SK-N-SH (cell line): ENCODE data around the gene CD300A. TPM values are rescaled to one million over a fixed set of nuclear protein-coding genes. Genes with fewer than 3 reads are reported as not detected.

Experiments
- CTCF ChIA-PET: fragments of 300-600, 350-600 bp; formaldehyde crosslinking; extraction: SDS; loops from one replicate; lab custom pipeline; 2021; lab: Yijun Ruan, JAX
- POLR2A ChIA-PET: fragments of 350-600 bp; sonication (Branson Sonifier 250); formaldehyde crosslinking; extraction: SDS; loops from one replicate; lab custom pipeline; 2020; ENCODE audit warnings: antibody characterized with exemption, inconsistent platforms; lab: Yijun Ruan, JAX
- DNase-seq: peaks from one replicate; pipeline ENCODE4 v3.0.0; 2012
- H2AFZ ChIP-seq: fragments of 200-600 bp; sonication (generic); 2 replicates; pipeline ENCODE4 v1.8.1; 2016; ENCODE audit warnings: antibody characterized with exemption, mild to moderate bottlenecking, low read depth
- H3F3A ChIP-seq: fragments of 200-600 bp; sonication (generic); replicated peaks from 2 replicates; pipeline ENCODE3; 2016; ENCODE audit warnings: antibody characterized with exemption, mild to moderate bottlenecking; ENCODE audit not compliant: insufficient read depth
- H3K27ac ChIP-seq, 2 experiments: fragments of 200-500 bp in 1 of 2; fragments of 200-600 bp in 1 of 2; sonication (Bioruptor generic) in 1 of 2; sonication (generic), shearing (Covaris generic) in 1 of 2; 2 replicates each; pipeline versions ENCODE4 v1.5.1 to v1.6.1; 2014 to 2016; ENCODE audit warnings: low read depth in 2 of 2, inconsistent platforms in 1 of 2, low read length in 1 of 2, mild to moderate bottlenecking in 1 of 2, mixed read lengths in 1 of 2
- H3K27me3 ChIP-seq: fragments of 200-600 bp; sonication (generic), shearing (Covaris generic); 2 replicates; pipeline ENCODE4 v1.6.1; 2016; ENCODE audit warnings: mixed run types; ENCODE audit not compliant: insufficient read depth
- H3K36me3 ChIP-seq, 2 experiments: fragments of 200-500 bp in 1 of 2; fragments of 200-600 bp in 1 of 2; sonication (Bioruptor generic) in 1 of 2; sonication (generic) in 1 of 2; replicated peaks in 1 of 2; 2 replicates each; pipeline versions ENCODE3 to v1.5.1; 2014 to 2016; ENCODE audit warnings: low read length in 1 of 2, mild to moderate bottlenecking in 1 of 2; ENCODE audit not compliant: insufficient read depth in 2 of 2, control insufficient read depth in 1 of 2
- H3K4me1 ChIP-seq, 2 experiments: fragments of 200-500 bp in 1 of 2; fragments of 200-600 bp in 1 of 2; sonication (Bioruptor generic) in 1 of 2; sonication (generic), shearing (Covaris generic) in 1 of 2; 2 replicates each; pipeline versions ENCODE4 v1.5.1 to v1.6.1; 2014 to 2016; ENCODE audit warnings: low read depth in 1 of 2, low read length in 1 of 2, mixed run types in 1 of 2; ENCODE audit not compliant: insufficient read depth in 2 of 2, control insufficient read depth in 1 of 2
- H3K4me2 ChIP-seq: fragments of 200-600 bp; sonication (generic), shearing (Covaris generic); 2 replicates; pipeline ENCODE4 v1.6.1; 2017; ENCODE audit warnings: mixed run types
- H3K4me3 ChIP-seq, 2 experiments: fragments of 200-500 bp in 1 of 2; fragments of 200-600 bp in 1 of 2; sonication (Bioruptor generic) in 1 of 2; sonication (generic), shearing (Covaris generic) in 1 of 2; 2 replicates each; pipeline versions ENCODE4 v1.5.1 to v1.8.1; 2014 to 2016; ENCODE audit warnings: low read depth in 2 of 2, inconsistent platforms in 1 of 2, low read length in 1 of 2, mild to moderate bottlenecking in 1 of 2, mixed read lengths in 1 of 2, moderate library complexity in 1 of 2
- H3K79me2 ChIP-seq: fragments of 200-600 bp; sonication (generic); 2 replicates; pipeline ENCODE4 v1.8.1; 2017; ENCODE audit warnings: mild to moderate bottlenecking; ENCODE audit not compliant: insufficient read depth
- H3K9ac ChIP-seq: fragments of 200-600 bp; sonication (generic); 2 replicates; pipeline ENCODE4 v1.6.1; 2017; ENCODE audit warnings: mixed run types
- H3K9me2 ChIP-seq: fragments of 200-600 bp; sonication (generic); 2 replicates; pipeline ENCODE4 v1.6.1; 2017; ENCODE audit warnings: mixed run types
- H3K9me3 ChIP-seq: fragments of 200-600 bp; sonication (generic); 2 replicates; pipeline ENCODE4 v1.6.1; 2017; ENCODE audit warnings: mixed run types, mild to moderate bottlenecking, moderate library complexity
- H4K20me1 ChIP-seq: fragments of 200-600 bp; sonication (generic); 2 replicates; pipeline ENCODE4 v1.6.1; 2017; ENCODE audit warnings: mild to moderate bottlenecking, mixed run types; ENCODE audit not compliant: insufficient read depth
- CTCF ChIP-seq: fragments of 200-600 bp; sonication (generic); IDR thresholded peaks from 2 replicates; pipeline ENCODE4 v1.6.1; 2017; ENCODE audit warnings: antibody characterized with exemption, mild to moderate bottlenecking, moderate library complexity
- FOSL2 ChIP-seq: IDR thresholded peaks from 2 replicates; pipeline ENCODE4 v1.4.0; 2012; ENCODE audit warnings: low read depth, mild to moderate bottlenecking, moderate library complexity, borderline replicate concordance
- JUND ChIP-seq: IDR thresholded peaks from 2 replicates; pipeline ENCODE4 v1.4.0; 2012
- MEF2A ChIP-seq: IDR thresholded peaks from 2 replicates; pipeline ENCODE4 v1.4.0; 2012; ENCODE audit warnings: low read depth, borderline replicate concordance
- NFIC ChIP-seq: IDR thresholded peaks from 2 replicates; pipeline ENCODE4 v1.4.0; 2012; ENCODE audit warnings: borderline replicate concordance
- RAD21 ChIP-seq: IDR thresholded peaks from 2 replicates; pipeline ENCODE4 v1.6.1; 2012; ENCODE audit warnings: mild to moderate bottlenecking, low read length
- RCOR1 ChIP-seq: fragments of 150-350 bp; IDR thresholded peaks from 2 replicates; pipeline ENCODE4 v1.6.1; 2017; ENCODE audit warnings: antibody characterized with exemption, low read length
- SIN3A ChIP-seq: IDR thresholded peaks from 2 replicates; pipeline ENCODE4 v1.6.1; 2012; ENCODE audit warnings: low read depth, mild to moderate bottlenecking, low read length, moderate library complexity, borderline replicate concordance
- SMC3 ChIP-seq: IDR thresholded peaks from 2 replicates; pipeline ENCODE4 v1.6.1; 2012; ENCODE audit warnings: low read depth, low read length, improper control_type of control experiment
- USF1 ChIP-seq: IDR thresholded peaks from 2 replicates; pipeline ENCODE4 v1.4.0; 2012; ENCODE audit warnings: low read depth, borderline replicate concordance
- USF2 ChIP-seq: fragments of 150-350 bp; IDR thresholded peaks from 2 replicates; pipeline ENCODE4 v1.6.1; 2017; ENCODE audit warnings: antibody characterized with exemption, low read length, low read depth, borderline replicate concordance
- YY1 ChIP-seq: IDR thresholded peaks from 2 replicates; pipeline ENCODE4 v1.4.0; 2012; ENCODE audit warnings: low read depth, mild to moderate bottlenecking
- WGBS: methylation state at CpG from one replicate; pipeline ENCODE4 v1.1.6; 2017; ENCODE audit warnings: low lambda C conversion rate; 5-methylcytosine and 5-hydroxymethylcytosine counted together
- polyA plus RNA-seq, 3 experiments: library from polyadenylated mRNA; depleted of rRNA; stranded (reverse); fragments of >200 nt; gene quantifications; 2 replicates each; pipeline ENCODE4 v1.2.3, GENCODE V29; 2012

Gene CD300A
- polyA plus RNA-seq, 1 of the 3 experiments (the other 2 are of a cell fraction), result not detected

- Histone ChIP-seq H2AFZ (no peak overlapping the region), H3K27ac (no peak overlapping the region), H4K20me1 (no peaks in the 10 kb centered on the region), H3K4me1 (no peaks in the 10 kb centered on the region), H3K9ac (no peak overlapping the region), H3K36me3 (no peaks in the 10 kb centered on the region), H3K4me3 (no peak overlapping the region), H3F3A (no peaks in the 10 kb centered on the region), H3K79me2 (no peaks in the 10 kb centered on the region), H3K27me3 (no peaks in the 10 kb centered on the region), H3K4me2 (no peak overlapping the region), H3K9me2 (no peaks in the 10 kb centered on the region), H3K9me3 (no peaks in the 10 kb centered on the region)
- no peak for DNase-seq
- 48% methylated on average over 7 of the region's 7 CpGs for WGBS
- POLR2A ChIA-PET, result no interaction called here
- no peak for TF ChIP-seq MEF2A
- CTCF ChIA-PET, result interaction anchor here (0.6 to 8.3 kb wide), 7 partner anchors 14 to 275 kb away, joined by 3 to 122 read pairs (median 3); partner anchors contain the start of gene RAB37
Measured at GRCh38 chr17:74460996-74461395, 5.4 kb upstream of the CD300A start.

GRCh38 chr17:74461611-74462010 is 4.8 kb upstream of the CD300A start:
- CTCF ChIA-PET, result interaction anchor here (0.6 to 0.9 kb wide), 2 partner anchors 26 to 30 kb away, joined by 3 read pairs; no protein-coding TSS in a partner anchor
- no peaks in the 10 kb centered on the region for H3K4me1 ChIP-seq
- no peak for DNase-seq
- no peak overlapping the region; a peak in 1 of 4 replicates for H3K4me3 ChIP-seq
- no peak overlapping the region for H3K9ac ChIP-seq
- H3K27me3 ChIP-seq, result no peaks in the 10 kb centered on the region
- TF ChIP-seq RAD21, result no peak
- TF ChIP-seq CTCF, result no peak
- TF ChIP-seq USF2, result no peak
- TF ChIP-seq YY1, result no peak
- TF ChIP-seq NFIC, result no peak
- TF ChIP-seq USF1, result no peak
- TF ChIP-seq JUND, result no peak
- TF ChIP-seq RCOR1, result no peak
- no peak for TF ChIP-seq SMC3
- no peak for TF ChIP-seq SIN3A
- TF ChIP-seq MEF2A, result no peak
- no peak for TF ChIP-seq FOSL2
- POLR2A ChIA-PET, result no interaction called here
- H3K36me3 ChIP-seq, result no peaks in the 10 kb centered on the region
- no peak overlapping the region for H3K27ac ChIP-seq
- no peaks in the 10 kb centered on the region for H4K20me1 ChIP-seq
- H2AFZ ChIP-seq, result no peak overlapping the region
- no peaks in the 10 kb centered on the region for H3F3A ChIP-seq
- no peaks in the 10 kb centered on the region for H3K9me2 ChIP-seq
- no peaks in the 10 kb centered on the region for H3K79me2 ChIP-seq
- no peaks in the 10 kb centered on the region for H3K9me3 ChIP-seq
- no peak overlapping the region for H3K4me2 ChIP-seq
- WGBS, result 56% methylated on average over 10 of the region's 10 CpGs
